Stomach (tissue), 4 donors: ENCODE data around the gene RNPS1.

Source experiments
- POLR2AphosphoS5 ChIP-seq, 3 donors: sonication (generic); formaldehyde crosslinking; IDR thresholded peaks; one replicate each; pipeline ENCODE4 v1.6.1; 2016; ENCODE audit warnings: antibody characterized with exemption in 3 of 3
- TF ChIP-seq, protein P1 (sequence below), 7 experiments: fragments of 450-650 bp in 4 of 7; fragments of 200-600 bp in 3 of 7; sonication (generic) in 3 of 7; IDR thresholded peaks; one replicate each; pipeline ENCODE4 v1.5.1; 2016 to 2019; ENCODE audit warnings: antibody characterized with exemption in 7 of 7, control low read depth in 2 of 7, mild to moderate bottlenecking in 1 of 7

DNA sequence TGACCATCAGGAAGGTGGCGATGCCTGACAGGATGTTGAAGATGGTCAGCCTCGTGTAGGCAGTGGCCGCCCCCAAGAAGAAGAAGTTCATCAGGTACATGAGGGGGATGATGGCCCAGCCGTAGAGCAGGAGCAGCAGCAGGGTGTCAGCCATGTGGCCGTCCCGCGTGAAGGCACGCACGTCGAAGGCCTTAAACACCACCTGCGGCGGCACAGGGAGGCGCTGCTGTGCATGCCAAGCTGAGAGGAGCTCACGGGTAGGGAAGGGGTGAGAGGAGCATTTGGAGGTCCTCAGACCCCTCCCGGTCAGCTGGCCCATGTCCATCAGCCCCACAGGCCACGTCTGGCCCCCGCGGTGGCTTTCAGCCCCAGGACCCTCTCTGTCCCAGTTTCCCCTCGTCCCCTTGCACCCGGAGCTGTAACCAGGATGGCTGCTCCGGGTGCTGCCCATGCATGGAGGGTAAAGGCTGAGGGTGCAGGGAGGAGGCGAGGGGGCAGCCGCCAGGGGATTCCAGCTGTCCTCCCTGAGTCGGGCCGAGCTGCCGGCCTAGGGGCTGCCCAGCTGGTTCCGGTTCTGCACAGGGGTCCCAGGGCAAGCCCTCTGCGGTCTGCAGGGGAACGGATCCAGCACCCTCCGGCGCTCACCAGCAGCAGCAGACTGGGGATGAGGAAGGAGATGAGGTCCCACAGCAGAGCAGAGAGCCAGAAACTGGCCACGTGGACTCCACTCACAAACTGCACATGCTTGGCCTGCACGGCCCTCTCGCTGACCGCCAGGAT is 17.1 kb upstream of the RNPS1 start:
- TF ChIP-seq POLR2AphosphoS5 (IDR thresholded peaks at IDR 0.05), result no peak
- TF ChIP-seq, protein P1, sequence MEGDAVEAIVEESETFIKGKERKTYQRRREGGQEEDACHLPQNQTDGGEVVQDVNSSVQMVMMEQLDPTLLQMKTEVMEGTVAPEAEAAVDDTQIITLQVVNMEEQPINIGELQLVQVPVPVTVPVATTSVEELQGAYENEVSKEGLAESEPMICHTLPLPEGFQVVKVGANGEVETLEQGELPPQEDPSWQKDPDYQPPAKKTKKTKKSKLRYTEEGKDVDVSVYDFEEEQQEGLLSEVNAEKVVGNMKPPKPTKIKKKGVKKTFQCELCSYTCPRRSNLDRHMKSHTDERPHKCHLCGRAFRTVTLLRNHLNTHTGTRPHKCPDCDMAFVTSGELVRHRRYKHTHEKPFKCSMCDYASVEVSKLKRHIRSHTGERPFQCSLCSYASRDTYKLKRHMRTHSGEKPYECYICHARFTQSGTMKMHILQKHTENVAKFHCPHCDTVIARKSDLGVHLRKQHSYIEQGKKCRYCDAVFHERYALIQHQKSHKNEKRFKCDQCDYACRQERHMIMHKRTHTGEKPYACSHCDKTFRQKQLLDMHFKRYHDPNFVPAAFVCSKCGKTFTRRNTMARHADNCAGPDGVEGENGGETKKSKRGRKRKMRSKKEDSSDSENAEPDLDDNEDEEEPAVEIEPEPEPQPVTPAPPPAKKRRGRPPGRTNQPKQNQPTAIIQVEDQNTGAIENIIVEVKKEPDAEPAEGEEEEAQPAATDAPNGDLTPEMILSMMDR (IDR thresholded peaks at IDR 0.05), result no peak
